Colonic mucosa (tissue), 4 donors: Measurements from ENCODE around the gene RIMS1. TPM values are rescaled to one million over a fixed set of nuclear protein-coding genes. Genes with fewer than 3 reads are reported as not detected.

Source experiments
- DNase-seq: peaks from one replicate; pipeline ENCODE4 v3.0.0-alpha.2; 2020
- H3K27ac ChIP-seq: fragments of 200-600 bp; one replicate; pipeline ENCODE4 v1.8.0; 2021
- H3K27me3 ChIP-seq: fragments of 200-600 bp; one replicate; pipeline ENCODE4 v1.8.0; 2021
- H3K36me3 ChIP-seq: fragments of 200-600 bp; one replicate; pipeline ENCODE4 v1.8.0; 2021
- H3K4me1 ChIP-seq: fragments of 200-600 bp; one replicate; pipeline ENCODE4 v1.8.0; 2021; ENCODE audit warnings: mild to moderate bottlenecking
- H3K4me3 ChIP-seq: fragments of 200-600 bp; one replicate; pipeline ENCODE4 v1.8.0; 2021
- H3K9ac ChIP-seq, 2 donors: one replicate each; pipeline ENCODE4 v1.7.0; 2013; ENCODE audit warnings: control low read depth in 2 of 2, low read depth in 2 of 2, low read length in 2 of 2
- H3K9me3 ChIP-seq: fragments of 200-600 bp; one replicate; pipeline ENCODE4 v1.8.0; 2021
- intact Hi-C: fragments of 100-400 bp; cut with DNase I; formaldehyde crosslinking; loops from one replicate; pipeline ENCODE4 v1.14.1; 2022
- total RNA-seq, 2 donors: library from RNA; stranded (reverse); fragmentation: NEBNext Ultra II Directional in 1 of 2; extraction: Animal tissue kit (Norgen Biotek cat#: 25700) in 1 of 2; gene quantifications; one replicate each; pipeline ENCODE4 v1.2.1, GENCODE V29; 2021
- TF ChIP-seq, protein P1 (sequence below): fragments of 200-600 bp; IDR thresholded peaks from one replicate; pipeline ENCODE4 v1.8.0; 2022; ENCODE audit warnings: antibody characterized with exemption, mild to moderate bottlenecking
- donor health status: healthy.
- donor health status: DM: no; HTN: no; CAD: no.
- donor health status: DM: no; HTN: no; CAD: no.

Gene RIMS1
- total RNA-seq, 2 donors from 2014 or later, result 0.17 to 0.56 TPM

DNA sequence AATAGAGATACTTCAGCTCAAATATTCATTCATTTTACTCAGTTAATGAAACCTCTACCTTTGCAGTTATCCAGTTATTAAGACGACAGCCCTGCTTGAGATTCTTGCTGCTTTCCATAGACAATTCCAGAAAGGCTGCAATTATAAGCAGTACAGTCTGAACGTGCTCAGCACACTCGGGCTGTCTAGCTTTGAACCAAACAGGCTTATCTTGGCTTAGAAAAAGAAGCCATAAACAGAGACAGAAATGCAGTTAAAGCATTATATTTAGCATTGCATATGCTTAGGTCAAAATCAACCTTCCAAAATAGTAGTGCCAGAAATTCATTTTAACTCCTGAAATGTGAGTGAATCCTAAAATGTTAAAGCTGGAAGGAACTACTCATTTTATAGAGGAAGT is 531.4 kb downstream of the RIMS1 start:
- H3K9ac ChIP-seq, result no peak overlapping the region
- intact Hi-C loops, result no loop called here
- no peaks in the 10 kb centered on the region for H3K36me3 ChIP-seq
- no peak for DNase-seq
- H3K4me3 ChIP-seq, result no peak overlapping the region
- no peak overlapping the region for H3K27ac ChIP-seq
- TF ChIP-seq, protein P1, sequence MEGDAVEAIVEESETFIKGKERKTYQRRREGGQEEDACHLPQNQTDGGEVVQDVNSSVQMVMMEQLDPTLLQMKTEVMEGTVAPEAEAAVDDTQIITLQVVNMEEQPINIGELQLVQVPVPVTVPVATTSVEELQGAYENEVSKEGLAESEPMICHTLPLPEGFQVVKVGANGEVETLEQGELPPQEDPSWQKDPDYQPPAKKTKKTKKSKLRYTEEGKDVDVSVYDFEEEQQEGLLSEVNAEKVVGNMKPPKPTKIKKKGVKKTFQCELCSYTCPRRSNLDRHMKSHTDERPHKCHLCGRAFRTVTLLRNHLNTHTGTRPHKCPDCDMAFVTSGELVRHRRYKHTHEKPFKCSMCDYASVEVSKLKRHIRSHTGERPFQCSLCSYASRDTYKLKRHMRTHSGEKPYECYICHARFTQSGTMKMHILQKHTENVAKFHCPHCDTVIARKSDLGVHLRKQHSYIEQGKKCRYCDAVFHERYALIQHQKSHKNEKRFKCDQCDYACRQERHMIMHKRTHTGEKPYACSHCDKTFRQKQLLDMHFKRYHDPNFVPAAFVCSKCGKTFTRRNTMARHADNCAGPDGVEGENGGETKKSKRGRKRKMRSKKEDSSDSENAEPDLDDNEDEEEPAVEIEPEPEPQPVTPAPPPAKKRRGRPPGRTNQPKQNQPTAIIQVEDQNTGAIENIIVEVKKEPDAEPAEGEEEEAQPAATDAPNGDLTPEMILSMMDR, result no peak
- no peaks in the 10 kb centered on the region for H3K27me3 ChIP-seq
- no peaks in the 10 kb centered on the region for H3K9me3 ChIP-seq
- H3K4me1 ChIP-seq, result no peaks in the 10 kb centered on the region

DNA sequence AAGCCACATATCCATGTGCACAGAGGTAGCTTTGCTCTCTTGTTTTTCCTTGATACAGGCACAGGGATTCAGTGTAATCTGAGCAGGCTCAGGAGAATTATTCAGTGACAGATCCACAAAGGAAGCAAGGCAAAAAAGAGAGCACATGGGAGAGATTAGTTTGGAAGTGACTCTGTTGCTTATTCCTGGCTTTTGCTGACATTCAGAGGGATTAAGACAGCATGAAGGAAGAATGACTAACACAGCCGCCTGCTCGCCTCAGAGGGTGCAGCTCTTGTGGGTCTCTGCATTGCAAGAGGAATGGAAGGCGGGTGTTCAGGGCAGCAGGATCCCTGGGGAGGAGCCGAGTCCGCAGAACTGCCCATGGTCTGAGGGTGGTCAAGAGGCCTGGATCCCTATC is 532.1 kb downstream of the RIMS1 start:
- H3K36me3 ChIP-seq, result no peaks in the 10 kb centered on the region
- no peak overlapping the region for H3K27ac ChIP-seq
- no peak overlapping the region for H3K9ac ChIP-seq
- DNase-seq, result no peak
- no peaks in the 10 kb centered on the region for H3K9me3 ChIP-seq
- H3K27me3 ChIP-seq, result no peaks in the 10 kb centered on the region
- no peak overlapping the region for H3K4me3 ChIP-seq
- intact Hi-C loops, result no loop called here
- TF ChIP-seq, protein P1, result no peak
- H3K4me1 ChIP-seq, result no peaks in the 10 kb centered on the region

DNA sequence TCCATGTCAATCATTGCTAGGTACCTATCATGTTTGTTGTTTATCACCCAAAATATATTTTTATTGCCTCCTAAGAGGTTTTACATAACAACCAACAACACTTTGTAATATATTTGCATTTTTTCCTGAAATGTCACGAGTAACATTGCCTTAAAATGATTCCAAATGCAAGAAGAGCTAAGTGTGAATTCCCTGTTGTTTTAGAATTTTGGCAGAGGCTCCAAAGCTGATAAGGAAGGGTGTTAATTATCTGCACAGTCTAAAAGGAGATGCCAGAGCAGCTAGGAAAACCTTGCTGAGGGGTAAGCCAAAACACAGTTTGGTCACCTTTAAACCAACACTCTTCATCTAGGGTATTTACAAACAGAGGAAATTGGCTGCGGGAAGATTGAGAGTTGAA is 533.6 kb downstream of the RIMS1 start:
- DNase-seq, result no peak
- H3K36me3 ChIP-seq, result no peaks in the 10 kb centered on the region
- no peak overlapping the region for H3K27ac ChIP-seq
- TF ChIP-seq, protein P1, result no peak
- H3K4me3 ChIP-seq, result no peak overlapping the region
- H3K27me3 ChIP-seq, result no peaks in the 10 kb centered on the region
- no peak overlapping the region for H3K9ac ChIP-seq
- H3K9me3 ChIP-seq, result no peaks in the 10 kb centered on the region
- no peaks in the 10 kb centered on the region for H3K4me1 ChIP-seq
- intact Hi-C loops, result no loop called here

DNA sequence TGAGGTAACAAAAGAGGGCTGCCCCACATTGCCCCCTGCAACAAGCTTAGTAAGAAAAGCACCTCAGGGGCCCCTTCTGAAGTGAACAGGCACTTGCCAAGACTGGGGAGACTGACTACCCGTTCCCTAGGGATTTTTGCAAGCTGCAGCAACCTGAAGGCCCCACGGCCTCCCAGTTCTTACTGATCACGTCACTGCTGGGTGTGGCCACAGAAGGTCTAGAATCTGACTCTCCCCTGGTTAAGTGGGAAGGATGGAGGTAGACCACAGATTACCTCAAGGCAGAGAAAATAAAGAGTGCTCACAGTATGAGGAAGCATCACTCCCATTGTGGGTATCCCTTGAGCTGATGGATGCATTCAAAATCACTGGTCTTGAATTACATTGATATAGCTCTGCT is 534.1 kb downstream of the RIMS1 start:
- Histone ChIP-seq H3K27ac (no peak overlapping the region), H3K27me3 (no peaks in the 10 kb centered on the region), H3K36me3 (no peaks in the 10 kb centered on the region), H3K9ac (no peak overlapping the region), H3K4me3 (no peak overlapping the region), H3K4me1 (no peaks in the 10 kb centered on the region), H3K9me3 (no peaks in the 10 kb centered on the region)
- TF ChIP-seq, protein P1, result no peak
- no peak for DNase-seq
- intact Hi-C loops, result no loop called here

DNA sequence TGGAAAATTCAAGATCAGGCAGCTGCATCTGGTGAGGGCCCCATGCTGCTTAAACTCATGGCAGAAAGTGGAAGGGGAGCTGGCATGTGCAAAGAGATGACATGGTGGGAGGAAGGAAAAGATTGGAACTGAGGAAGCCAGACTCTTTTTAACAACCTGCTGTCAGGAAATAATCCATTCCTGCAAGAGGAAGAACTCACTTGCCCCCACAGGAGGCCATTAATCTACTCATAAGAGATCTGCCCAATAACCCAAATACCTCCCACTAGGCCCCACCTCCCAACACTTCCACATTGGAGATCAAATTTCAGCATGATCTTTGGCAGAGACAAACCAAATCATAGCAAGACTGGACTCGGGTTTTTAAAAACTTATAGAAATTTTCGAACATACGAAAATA is 535.0 kb downstream of the RIMS1 start:
- intact Hi-C loops, result no loop called here
- Histone ChIP-seq H3K36me3 (no peaks in the 10 kb centered on the region), H3K4me3 (no peak overlapping the region), H3K4me1 (no peaks in the 10 kb centered on the region), H3K9me3 (no peaks in the 10 kb centered on the region), H3K27ac (no peak overlapping the region), H3K9ac (no peak overlapping the region), H3K27me3 (no peaks in the 10 kb centered on the region)
- DNase-seq, result no peak
- TF ChIP-seq, protein P1, result no peak

DNA sequence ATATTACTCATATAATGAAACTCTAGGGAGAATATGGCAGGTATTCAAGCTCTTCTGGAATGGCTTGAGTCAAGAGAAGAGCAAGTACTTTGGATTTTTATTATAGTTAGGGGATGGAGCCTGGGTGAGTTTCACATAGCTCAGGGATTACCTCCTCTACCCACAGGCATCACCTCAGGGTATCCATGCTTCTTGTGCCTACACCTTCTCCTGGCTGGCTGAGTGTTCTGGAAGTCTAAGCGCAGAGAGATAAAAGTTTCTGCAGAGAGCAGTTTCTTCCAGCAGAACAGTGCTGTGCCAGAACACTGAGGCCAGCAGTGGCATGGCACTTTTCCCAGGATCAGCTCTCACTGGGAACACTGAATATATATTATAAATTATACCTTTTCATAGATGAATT is 535.8 kb downstream of the RIMS1 start:
- H3K36me3 ChIP-seq, result no peaks in the 10 kb centered on the region
- H3K4me3 ChIP-seq, result no peak overlapping the region
- intact Hi-C loops, result no loop called here
- no peaks in the 10 kb centered on the region for H3K27me3 ChIP-seq
- H3K27ac ChIP-seq, result no peak overlapping the region
- no peak overlapping the region for H3K9ac ChIP-seq
- TF ChIP-seq, protein P1, result no peak
- H3K4me1 ChIP-seq, result no peaks in the 10 kb centered on the region
- H3K9me3 ChIP-seq, result no peaks in the 10 kb centered on the region
- no peak for DNase-seq
